HG03520 (cell line): ENCODE data around the gene RSPO3.
"Not testable (repeated sequence)": the region's sequence is repeated elsewhere in the genome, so short reads cannot be mapped to it uniquely, and the experiment has no call there.

Experiments
- ATAC-seq: cut with Tn5 transposase; IDR thresholded peaks from one replicate; pipeline ENCODE4 v1.9.1; 2021; ENCODE audit warnings: mild to moderate bottlenecking, moderate library complexity; ENCODE audit not compliant: unreplicated experiment

The RSPO3 gene

DNA sequence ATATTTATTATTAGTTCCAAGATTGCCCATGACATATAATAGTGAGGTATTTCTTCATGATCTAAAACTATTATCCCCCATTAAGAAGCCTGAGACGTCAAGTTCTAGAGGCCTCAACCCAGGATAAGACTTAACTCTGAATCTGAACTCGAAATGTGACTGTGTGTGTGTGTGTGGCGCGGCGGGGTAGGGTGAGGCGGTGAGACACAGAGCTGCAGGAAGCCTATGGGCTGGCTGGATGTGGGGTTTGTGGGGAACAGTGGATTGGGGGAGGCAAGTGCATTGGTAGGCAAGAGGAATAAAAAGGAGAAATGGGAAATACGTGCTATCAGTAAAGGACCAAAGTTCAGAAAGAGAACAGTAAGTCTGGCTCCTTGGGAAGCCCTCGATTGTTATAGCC is 81.6 kb downstream of the RSPO3 start:
- no peak for ATAC-seq

DNA sequence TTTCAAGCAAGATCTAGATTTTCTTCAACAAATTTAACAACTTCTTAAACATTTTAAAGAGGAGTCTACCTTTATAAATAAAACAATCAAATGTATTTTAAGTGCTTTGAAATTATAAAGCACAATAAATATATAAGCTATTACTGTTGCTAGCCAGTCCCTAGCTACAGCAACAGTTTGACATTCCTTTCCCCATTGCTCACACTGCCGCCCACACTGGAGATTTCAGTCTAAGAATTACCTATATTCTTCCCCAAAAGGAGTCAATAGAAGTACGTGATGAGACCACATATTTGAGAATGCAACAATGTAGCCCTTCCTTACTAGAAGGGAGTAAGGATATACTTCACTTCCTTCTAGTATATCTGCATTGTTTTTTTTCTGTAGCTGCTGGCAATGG is 82.8 kb downstream of the RSPO3 start:
- no peak for ATAC-seq

DNA sequence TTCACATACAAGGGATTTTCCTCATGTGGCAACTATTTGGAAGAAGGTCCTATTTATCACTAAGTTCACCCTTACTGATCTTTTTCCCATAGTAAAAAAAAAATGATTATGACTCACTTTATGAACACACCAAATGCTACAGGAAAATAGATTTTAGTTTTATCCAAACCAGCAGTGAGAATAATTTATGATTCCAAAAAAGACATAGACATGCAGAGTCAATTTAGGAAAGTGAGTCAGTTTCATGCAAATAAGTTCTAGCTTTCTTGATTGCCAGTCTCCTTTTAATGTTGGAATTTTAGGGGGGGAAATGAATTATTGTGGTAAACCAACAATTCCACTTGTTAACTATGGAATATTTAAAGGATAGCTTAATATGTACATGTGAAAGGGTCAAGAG is 84.2 kb downstream of the RSPO3 start:
- no peak for ATAC-seq

DNA sequence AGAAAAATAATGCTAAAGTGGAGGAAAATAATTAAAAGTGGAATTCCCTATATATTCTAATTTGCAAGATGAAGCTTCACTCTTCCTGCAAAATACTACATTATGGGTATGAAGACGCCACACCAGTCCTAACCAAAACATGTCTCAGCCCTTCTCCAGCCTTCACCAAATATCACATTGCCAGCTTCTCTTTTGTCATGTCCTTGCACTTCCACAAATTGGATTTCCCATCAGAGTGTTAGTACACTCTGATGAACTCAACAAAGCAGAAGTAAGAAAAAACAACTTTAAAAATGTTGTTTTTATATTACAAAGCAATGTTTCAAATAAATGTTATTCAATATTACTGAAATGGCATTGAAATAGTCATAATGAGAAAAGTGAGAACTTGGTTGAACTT is 85.8 kb downstream of the RSPO3 start:
- no peak for ATAC-seq

DNA sequence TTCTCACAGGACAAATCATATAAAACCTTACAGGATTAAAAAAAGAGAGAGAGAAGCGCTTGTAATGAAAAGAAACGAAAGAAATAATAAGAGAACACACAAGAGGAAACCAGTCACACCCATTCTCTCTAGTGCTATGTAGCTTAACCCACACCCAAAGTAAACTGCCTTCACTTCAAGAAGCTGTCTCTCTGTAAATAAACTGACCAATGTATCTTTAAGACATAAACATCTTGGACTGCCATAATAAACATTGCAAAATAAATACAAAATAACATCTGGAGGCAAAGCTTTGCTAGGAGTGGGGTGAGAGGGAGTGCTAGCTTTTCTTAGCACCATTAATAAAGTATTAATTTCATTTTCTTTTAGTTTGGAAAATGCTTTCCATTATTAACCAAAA is 86.6 kb downstream of the RSPO3 start:
- no peak for ATAC-seq

DNA sequence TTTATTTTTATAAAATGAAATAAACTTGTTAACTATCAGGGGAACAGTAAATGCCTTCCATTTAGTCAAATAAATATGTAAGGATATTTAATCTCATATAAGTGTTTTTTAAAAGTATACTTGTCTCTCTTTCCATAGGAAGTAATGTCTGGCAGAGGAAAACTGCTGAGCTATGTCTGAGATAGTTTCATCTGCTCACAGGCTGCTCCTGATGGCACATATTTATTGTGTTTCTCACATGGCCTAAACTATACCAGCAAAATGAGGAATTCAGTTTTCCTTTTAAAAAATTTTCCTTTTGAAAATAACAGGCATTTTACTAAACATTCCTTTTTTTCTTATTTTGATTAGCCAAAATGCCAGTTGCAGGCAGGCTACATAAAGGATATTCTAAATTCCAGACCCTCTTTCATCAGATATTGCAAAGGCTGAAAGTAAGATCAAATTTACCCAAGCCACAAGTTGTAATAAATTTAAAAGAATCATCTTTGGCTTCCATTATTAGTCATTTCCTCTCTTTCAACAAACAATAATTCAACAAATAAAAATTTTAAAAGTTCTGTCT is 88.1 kb downstream of the RSPO3 start:
- no peak for ATAC-seq

DNA sequence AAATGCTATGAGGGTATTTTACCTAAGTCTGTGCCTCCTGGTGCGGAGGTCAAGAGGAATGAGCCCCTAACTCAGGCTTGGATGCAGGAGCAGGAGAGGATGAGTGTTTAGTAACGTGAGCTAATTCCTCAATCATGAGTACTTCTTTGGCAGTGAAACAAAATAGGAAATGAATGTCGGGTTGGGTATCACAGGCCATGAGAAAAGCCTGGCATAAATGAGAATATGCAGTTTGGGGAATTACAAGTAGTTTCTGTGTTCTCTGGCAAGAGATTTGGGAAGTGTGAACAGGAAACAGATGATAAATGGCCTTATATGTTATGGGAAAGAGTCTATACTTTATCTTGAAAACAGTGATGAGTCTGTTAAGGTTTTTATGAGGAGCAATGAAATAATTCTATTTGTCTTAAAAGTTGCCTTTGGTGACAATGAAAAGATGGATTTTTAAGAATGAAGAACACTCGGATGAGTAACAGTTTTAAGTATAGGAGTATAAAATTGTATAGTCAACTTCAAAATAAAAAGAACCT is 89.2 kb downstream of the RSPO3 start:
- no peak for ATAC-seq

DNA sequence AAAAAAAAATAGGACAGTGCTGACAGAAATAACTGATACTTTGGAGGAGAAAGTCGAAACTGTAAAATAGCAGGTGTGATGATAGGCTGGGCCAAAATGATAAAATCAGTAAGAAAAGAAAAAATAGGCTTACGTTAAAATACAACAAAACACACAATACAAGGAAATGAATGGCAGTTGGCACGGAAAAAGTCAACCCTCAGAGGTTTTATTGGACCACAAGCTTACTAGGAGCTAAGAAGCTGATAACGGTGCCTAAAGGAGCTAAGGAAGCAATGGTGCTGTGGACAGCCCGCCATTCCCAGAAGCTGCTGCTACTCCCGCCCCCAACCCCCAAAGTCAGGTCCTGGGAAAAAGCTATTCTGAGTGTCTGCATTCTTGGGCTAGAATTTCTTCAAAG is 92.3 kb downstream of the RSPO3 start:
- ATAC-seq = no peak

DNA sequence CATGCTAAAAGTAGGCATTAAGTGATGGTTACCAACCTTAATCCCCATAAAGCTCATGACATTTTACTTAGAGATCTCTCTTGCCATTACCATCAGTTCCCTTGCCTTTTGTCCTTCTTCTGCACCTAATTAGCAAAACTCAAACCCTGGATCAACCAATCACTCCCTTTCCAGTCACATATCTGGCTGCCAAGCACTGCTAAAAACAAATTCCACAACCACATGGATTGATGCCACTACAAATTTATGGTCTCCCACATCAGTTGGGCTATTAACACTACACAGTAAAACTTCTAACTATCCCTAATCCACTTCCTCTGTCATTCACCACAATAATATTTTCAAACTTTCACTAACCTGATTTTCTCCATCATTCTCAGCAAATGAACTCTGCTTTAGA is 93.9 kb downstream of the RSPO3 start:
- ATAC-seq = no peak

DNA sequence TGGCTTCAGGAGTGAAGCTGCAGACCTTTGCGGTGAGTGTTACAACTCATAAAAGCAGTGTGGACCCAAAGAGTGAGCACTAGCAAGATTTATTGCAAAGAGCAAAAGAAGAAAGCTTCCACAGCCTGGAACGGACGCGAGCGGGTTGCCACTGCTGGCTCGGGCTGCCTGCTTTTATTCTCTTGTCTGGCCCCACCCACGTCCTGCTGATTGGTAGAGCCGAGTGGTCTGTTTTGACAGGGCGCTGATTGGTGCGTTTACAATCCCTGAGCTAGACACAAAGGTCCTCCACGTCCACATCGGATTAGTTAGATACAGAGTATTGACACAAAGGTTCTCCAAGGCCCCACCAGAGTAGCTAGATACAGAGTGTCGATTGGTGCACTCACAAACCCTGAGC is 95.6 kb downstream of the RSPO3 start:
- ATAC-seq = not testable (repeated sequence)

DNA sequence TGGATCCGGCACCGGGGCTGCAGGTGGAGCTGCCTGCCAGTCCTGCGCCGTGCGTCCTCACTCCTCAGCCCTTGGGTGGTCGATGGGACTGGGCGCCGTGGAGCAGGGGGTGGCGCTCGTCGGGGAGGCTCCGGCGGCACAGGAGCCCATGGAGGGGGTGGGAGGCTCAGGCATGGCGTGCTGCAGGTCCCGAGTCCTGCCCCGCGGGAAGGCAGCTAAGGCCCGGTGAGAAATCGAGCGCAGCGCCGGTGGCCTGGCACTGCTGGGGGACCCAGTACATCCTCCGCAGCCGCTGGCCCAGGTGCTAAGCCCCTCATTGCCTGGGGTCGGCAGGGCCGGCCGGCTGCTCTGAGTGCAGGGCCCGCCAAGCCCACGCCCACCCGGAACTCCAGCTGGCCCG is 96.1 kb downstream of the RSPO3 start:
- not testable (repeated sequence) for ATAC-seq

DNA sequence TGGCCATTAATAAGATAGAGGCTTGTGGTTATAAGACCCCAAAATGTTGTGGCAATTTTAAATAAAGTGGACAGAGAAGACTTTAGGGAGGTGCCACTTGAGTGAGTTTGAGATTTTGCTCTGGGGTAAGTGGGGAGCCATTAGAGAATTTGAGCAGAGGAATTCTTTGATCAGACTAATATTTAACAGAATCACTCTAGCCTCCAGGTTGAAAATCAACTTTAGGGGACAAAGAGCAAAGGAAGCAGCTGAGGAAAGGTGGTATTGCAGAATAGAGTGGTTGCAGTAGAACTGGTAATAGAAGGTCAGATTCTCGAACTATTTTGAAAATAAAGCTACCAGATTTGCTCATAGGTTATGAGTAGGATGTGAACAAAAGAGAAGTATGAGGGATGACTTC is 97.5 kb downstream of the RSPO3 start:
- no peak for ATAC-seq

DNA sequence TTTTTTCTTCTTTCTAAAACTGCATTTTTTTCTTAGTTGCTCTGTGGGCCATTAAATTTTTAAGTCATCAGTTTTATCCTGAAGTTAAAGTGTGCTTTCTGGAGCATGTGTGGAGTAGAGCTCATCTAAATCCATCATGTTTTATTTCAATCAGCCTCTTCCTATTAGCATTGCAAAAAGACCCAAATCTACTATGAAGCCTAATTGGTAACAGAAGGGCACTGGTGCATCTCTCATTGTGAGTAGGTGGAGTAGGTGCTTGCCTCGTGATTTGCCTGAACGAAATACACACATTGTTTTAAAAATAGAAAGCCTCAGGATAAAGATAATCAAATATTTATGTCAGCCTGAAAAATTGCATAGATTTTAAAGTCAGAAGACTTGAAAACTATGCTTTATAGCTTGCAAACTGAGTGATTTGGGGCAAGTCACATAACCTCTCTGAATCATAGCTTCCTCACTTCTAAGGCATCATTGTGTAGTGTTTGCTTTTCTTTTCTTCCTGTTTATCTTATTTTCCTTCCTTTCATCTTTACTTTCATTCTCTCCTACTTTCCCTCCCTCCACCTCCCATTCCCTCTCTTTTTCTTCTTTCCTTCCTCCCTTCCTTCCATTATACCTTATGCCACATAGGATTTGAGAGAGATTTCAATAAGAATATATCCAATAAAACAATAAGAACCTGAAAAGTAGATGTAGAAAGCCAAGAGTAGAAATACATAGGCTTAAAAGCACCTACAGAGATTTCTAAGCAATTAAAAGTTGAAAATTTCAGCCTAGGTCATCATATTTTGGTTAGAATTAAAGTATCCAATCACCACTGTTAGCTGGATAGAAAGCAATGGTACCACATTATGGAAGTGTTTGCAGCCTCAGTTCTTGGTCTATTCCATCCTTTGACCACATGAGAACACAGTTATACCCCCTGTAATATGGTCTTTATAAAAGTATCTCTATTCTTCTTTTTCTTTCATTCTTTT is 98.6 kb downstream of the RSPO3 start:
- ATAC-seq = no peak

DNA sequence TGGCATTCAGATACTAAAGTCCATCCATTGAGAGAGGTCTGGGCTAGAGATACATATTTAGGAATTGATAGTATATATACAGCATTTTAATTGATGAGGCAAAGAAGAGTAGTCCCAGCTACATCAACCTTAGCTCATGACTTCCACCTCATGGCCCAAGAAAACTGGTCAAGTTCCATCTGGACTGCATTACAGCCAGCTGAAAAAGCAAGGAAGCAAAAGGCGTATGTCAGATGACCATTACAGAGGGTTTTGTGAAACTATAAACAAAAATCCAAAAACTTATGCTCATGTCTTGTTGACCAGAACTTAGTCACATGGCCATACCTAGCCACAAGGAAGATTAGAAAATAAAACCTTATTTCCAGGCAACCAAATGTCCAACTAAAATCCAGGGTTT is 101.4 kb downstream of the RSPO3 start:
- ATAC-seq = no peak

DNA sequence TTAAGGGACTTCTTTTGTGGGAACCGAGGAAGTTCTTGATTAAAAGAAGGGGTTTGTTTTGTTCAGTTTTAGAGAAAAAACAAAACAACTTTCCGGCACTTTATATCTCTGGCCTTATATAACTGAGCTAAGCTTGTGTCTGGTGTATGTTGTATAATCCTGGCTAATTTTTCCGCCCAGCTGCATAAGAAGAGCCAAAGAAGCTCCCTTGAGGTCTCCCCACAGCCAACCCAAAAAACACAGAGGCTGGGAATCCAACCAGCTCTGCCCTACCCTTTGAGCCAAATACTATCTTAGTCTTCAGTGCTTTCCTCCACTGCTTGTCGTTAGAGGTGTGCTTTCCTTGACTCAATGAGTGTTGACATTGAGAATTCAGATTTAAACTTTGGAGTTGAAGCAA is 102.7 kb downstream of the RSPO3 start:
- no peak for ATAC-seq

DNA sequence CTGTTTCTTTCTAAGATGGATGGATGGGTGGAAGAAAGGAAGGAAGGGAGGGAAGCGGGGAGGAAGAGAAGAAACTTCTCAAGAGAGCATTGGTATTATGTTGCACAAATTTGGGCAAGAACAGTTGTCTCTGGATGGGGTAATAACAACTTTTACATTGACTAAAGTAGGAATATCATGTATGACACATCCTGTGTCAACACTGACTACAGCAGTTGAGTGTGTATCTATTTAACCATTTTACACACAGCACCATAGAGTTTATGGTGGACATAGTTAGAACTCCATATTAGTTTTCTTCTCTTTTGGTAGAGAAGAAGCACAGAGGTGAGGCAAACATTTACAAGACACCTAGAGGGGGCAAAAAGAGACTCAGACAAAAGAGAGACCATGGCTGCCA is 103.9 kb downstream of the RSPO3 start:
- ATAC-seq = no peak

DNA sequence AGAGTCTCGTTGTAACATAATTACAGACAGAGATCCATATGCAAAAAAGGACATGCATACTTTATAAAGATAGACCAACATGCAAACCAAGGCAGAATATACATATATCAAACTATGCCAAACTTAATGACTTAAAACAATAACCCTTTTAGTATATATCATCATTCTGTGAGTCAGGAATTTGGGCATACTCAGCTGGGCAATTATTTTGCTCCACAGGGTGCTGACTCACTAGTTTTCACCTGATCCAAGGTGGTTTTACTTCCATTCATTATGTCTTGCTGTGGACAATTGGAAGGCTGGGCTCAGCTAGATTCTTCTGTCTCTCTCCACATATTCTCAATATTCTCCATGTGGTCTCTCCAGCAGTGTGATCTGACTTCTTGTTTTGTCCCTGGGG is 107.0 kb downstream of the RSPO3 start:
- ATAC-seq = no peak

DNA sequence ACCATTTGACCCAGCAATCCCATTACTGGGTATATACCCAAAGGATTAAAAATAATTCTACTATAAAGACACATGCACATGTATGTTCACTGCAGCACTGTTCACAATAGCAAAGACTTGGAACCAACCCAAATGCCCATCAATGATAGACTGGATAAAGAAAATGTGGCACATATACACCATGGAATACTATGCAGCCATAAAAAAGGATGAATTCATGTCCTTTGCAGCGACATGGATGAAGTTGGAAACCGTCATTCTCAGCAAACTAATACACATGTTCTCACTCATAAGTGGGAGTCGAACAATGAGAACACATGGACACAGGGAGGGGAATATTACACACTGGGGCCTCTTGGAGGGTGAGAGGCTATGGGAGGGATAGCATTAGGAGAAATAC is 115.3 kb downstream of the RSPO3 start:
- not testable (repeated sequence) for ATAC-seq

DNA sequence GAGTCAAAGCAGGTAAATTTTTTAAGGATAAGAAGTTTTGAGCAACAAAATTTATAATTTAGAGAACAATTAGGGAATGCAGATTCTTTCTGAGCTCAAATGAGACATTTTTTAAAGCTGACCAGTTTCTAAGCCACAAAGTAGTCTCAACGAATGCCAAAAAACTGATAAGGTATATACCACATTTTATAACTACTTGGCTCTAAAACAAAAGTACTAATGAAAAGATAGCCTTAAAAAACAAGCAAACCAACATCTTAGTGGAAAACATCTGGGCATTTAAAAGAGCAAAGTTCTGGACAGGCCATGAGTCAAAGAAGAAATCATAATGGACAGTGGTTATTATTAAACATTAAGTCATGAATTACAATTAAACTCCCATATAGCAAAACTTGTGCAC is 125.0 kb downstream of the RSPO3 start:
- ATAC-seq = no peak
